GM10248 (cell line): Measurements from ENCODE around the gene MYCN.

Source experiments
- CTCF ChIA-PET: fragments of 300-600 bp; sonication (Branson Sonifier 250); formaldehyde crosslinking; extraction: SDS; loops from one replicate; lab custom pipeline; 2021; ENCODE audit warnings: antibody characterized with exemption; lab: Yijun Ruan, JAX
- POLR2A ChIA-PET: fragments of 350-650 bp; sonication (Branson Sonifier 250); formaldehyde crosslinking; extraction: SDS; loops from one replicate; lab custom pipeline; 2020; ENCODE audit warnings: antibody characterized with exemption; lab: Yijun Ruan, JAX
- DNase-seq: peaks from one replicate; pipeline ENCODE4 v3.0.0; 2012; ENCODE audit errors: extremely low spot score
- CTCF ChIP-seq: IDR thresholded peaks from 2 replicates; pipeline ENCODE4 v1.5.1; 2012; ENCODE audit warnings: mild to moderate bottlenecking, low read depth; ENCODE audit errors: extremely low read depth, missing control alignments, control extremely low read depth

MYCN gene

GRCh38 chr2:15935675-15936074 lies 4.7 kb upstream of the MYCN start:
- no peak for DNase-seq
- TF ChIP-seq CTCF: no peak
- ChIA-PET CTCF (no interaction called here), POLR2A (no interaction called here)

- no peak for TF ChIP-seq CTCF
- POLR2A ChIA-PET: no interaction called here
- CTCF ChIA-PET: no interaction called here
- DNase-seq: no peak
Measured at GRCh38 chr2:15936277-15937104, 3.9 kb upstream of the MYCN start.

GRCh38 chr2:15937105-15937881 lies 3.1 kb upstream of the MYCN start:
- POLR2A ChIA-PET: no interaction called here
- DNase-seq: no peak
- CTCF ChIA-PET: no interaction called here
- TF ChIP-seq CTCF: no peak

- POLR2A ChIA-PET: no interaction called here
- TF ChIP-seq CTCF: no peak
- DNase-seq: no peak
- CTCF ChIA-PET: interaction anchor here (1.0 to 4.2 kb wide), 3 partner anchors 15 to 684 kb away, joined by 4 to 30 read pairs (median 8); no protein-coding TSS in a partner anchor
Measured at GRCh38 chr2:15937882-15938802, 2.2 kb upstream of the MYCN start.

GRCh38 chr2:15938803-15939555 lies 1.4 kb upstream of the MYCN start:
- POLR2A ChIA-PET: no interaction called here
- no peak for DNase-seq
- CTCF ChIA-PET: interaction anchor here (0.7 to 4.2 kb wide), 26 partner anchors 9 to 1705 kb away, joined by 3 to 30 read pairs (median 4); no protein-coding TSS in a partner anchor
- TF ChIP-seq CTCF: no peak
